B cell (primary cell): ENCODE data around the gene CCDC183. TPM values are rescaled to one million over a fixed set of nuclear protein-coding genes. Genes with fewer than 3 reads are reported as not detected.

ENCODE experiments used
- ATAC-seq: fragments of 200-7000 bp; cut with Tn5 transposase; one replicate; pipeline ENCODE4 v1.10.0; 2021; ENCODE audit warnings: low read depth, mild to moderate bottlenecking, moderate number of reproducible peaks, moderate library complexity
- CTCF ChIA-PET: fragments of 350-600 bp; sonication (Branson Sonifier 250); formaldehyde crosslinking; loops from one replicate; lab custom pipeline; 2021; ENCODE audit warnings: antibody characterized with exemption, inconsistent platforms; lab: Charles Lee
- POLR2A ChIA-PET: fragments of 350-600 bp; sonication (Branson Sonifier 250); formaldehyde crosslinking; loops from one replicate; lab custom pipeline; 2021; ENCODE audit warnings: antibody characterized with exemption; lab: Charles Lee
- DNase-seq: peaks from one replicate; pipeline ENCODE4 v3.0.0; 2013
- H2AFZ ChIP-seq: 2 replicates; pipeline ENCODE4 v1.6.1; 2012; ENCODE audit warnings: mild to moderate bottlenecking, low read depth, low read length; ENCODE audit not compliant: insufficient read depth, poor library complexity, severe bottlenecking
- H3K27ac ChIP-seq, 2 donors: 1 replicate in 1 of 2; 2 replicates in 1 of 2; pipeline ENCODE4 v1.5.1; 2012 to 2013; ENCODE audit warnings: low read length in 2 of 2, mild to moderate bottlenecking in 2 of 2, moderate library complexity in 1 of 2
- H3K27me3 ChIP-seq, 4 experiments: fragments of 200-600 bp in 1 of 4; sonication (generic) in 1 of 4; replicated peaks in 1 of 4; 1 replicate in 2 of 4; 2 replicates in 2 of 4; pipeline versions ENCODE4 v1.6.1 to v1.7.0; 2013 to 2016; ENCODE audit warnings: low read length in 3 of 4, mild to moderate bottlenecking in 2 of 4, mixed read lengths in 1 of 4, moderate library complexity in 1 of 4; ENCODE audit not compliant: insufficient read depth in 4 of 4, control insufficient read depth in 3 of 4; ENCODE audit errors: control extremely low read depth in 1 of 4
- H3K36me3 ChIP-seq, 2 experiments: replicated peaks in 1 of 2; 1 replicate in 1 of 2; 2 replicates in 1 of 2; pipeline versions ENCODE4 v1.6.1 to v1.7.1; 2013; ENCODE audit warnings: low read length in 1 of 2; ENCODE audit not compliant: insufficient read depth in 2 of 2, control insufficient read depth in 1 of 2; ENCODE audit errors: control extremely low read depth in 1 of 2, extremely low read depth in 1 of 2
- H3K4me1 ChIP-seq, 2 donors: fragments of 200-600 bp in 1 of 2; sonication (generic) in 1 of 2; 1 replicate in 1 of 2; 2 replicates in 1 of 2; pipeline versions ENCODE4 v1.5.1 to v1.6.1; 2013 to 2017; ENCODE audit warnings: low read length in 2 of 2; ENCODE audit not compliant: control insufficient read depth in 2 of 2, insufficient read depth in 2 of 2
- H3K4me2 ChIP-seq: replicated peaks from 2 replicates; pipeline ENCODE3; 2012; ENCODE audit warnings: mild to moderate bottlenecking, low read depth, low read length; ENCODE audit not compliant: poor library complexity, severe bottlenecking
- H3K4me3 ChIP-seq, 5 experiments: fragments of 200-600 bp in 1 of 5; sonication (generic) in 1 of 5; 1 replicate in 3 of 5; 2 replicates in 2 of 5; pipeline versions ENCODE4 v1.5.1 to v1.7.0; 2011 to 2016; ENCODE audit warnings: low read length in 4 of 5, mild to moderate bottlenecking in 4 of 5, low read depth in 2 of 5, control low read depth in 1 of 5, moderate library complexity in 1 of 5; ENCODE audit not compliant: insufficient read depth in 1 of 5; ENCODE audit errors: control extremely low read depth in 1 of 5, extremely low read depth in 1 of 5
- H3K79me2 ChIP-seq: fragments of 200-600 bp; sonication (generic); one replicate; pipeline ENCODE4 v1.6.0; 2016; ENCODE audit warnings: low read length; ENCODE audit not compliant: control insufficient read depth, insufficient read depth
- H3K9ac ChIP-seq: fragments of 200-600 bp; sonication (generic); 2 replicates; pipeline ENCODE4 v1.6.1; 2017; ENCODE audit warnings: mild to moderate bottlenecking, low read length, moderate library complexity
- H3K9me3 ChIP-seq, 3 donors: one replicate each; pipeline versions ENCODE4 v1.6.1 to v1.7.1; 2013; ENCODE audit warnings: low read length in 2 of 3; ENCODE audit not compliant: control insufficient read depth in 2 of 3, insufficient read depth in 1 of 3; ENCODE audit errors: control extremely low read depth in 1 of 3
- H4K20me1 ChIP-seq: 2 replicates; pipeline ENCODE4 v1.6.0; 2012; ENCODE audit warnings: mild to moderate bottlenecking, low read length; ENCODE audit not compliant: insufficient read depth, control insufficient read depth, poor library complexity, severe bottlenecking
- H3K27ac Mint-ChIP-seq: one replicate; pipeline ENCODE4 v1.8.0; 2021; ENCODE audit warnings: mixed read lengths
- H3K27me3 Mint-ChIP-seq: one replicate; pipeline ENCODE4 v1.8.0; 2021; ENCODE audit warnings: mixed read lengths
- H3K4me1 Mint-ChIP-seq: one replicate; pipeline ENCODE4 v1.8.0; 2021; ENCODE audit warnings: mixed read lengths
- H3K4me3 Mint-ChIP-seq: one replicate; pipeline ENCODE4 v1.8.0; 2021; ENCODE audit warnings: mixed read lengths
- H3K9me3 Mint-ChIP-seq: one replicate; pipeline ENCODE4 v1.8.0; 2022; ENCODE audit warnings: mixed read lengths; ENCODE audit not compliant: insufficient read depth
- CTCF ChIP-seq: fragments of 200-600 bp; IDR thresholded peaks from one replicate; pipeline ENCODE4 v1.8.0; 2022; ENCODE audit warnings: antibody characterized with exemption, mild to moderate bottlenecking
- EZH2 ChIP-seq: IDR thresholded peaks from 2 replicates; pipeline ENCODE4 v1.6.1; 2012; ENCODE audit warnings: borderline replicate concordance, low read depth, mild to moderate bottlenecking, moderate library complexity, low read length; ENCODE audit not compliant: insufficient read depth, poor library complexity, severe bottlenecking
- WGBS: methylation state at CpG from one replicate; pipeline ENCODE4 v1.1.5; 2013; ENCODE audit warnings: missing lambda C conversion rate; ENCODE audit not compliant: insufficient coverage; 5-methylcytosine and 5-hydroxymethylcytosine counted together
- intact Hi-C: fragments of 100-400 bp; cut with micrococcal nuclease; formaldehyde crosslinking; loops from one replicate; pipeline ENCODE4 v1.10.0; 2022
- polyA plus RNA-seq: library from polyadenylated mRNA; depleted of rRNA; stranded (reverse); fragments of >200 nt; gene quantifications from 2 replicates; pipeline ENCODE4 v1.2.3, GENCODE V29; 2012
- total RNA-seq, 2 donors: library from RNA; stranded (reverse); fragments of 120-200 nt in 1 of 2; gene quantifications; 1 replicate in 1 of 2; 2 replicates in 1 of 2; pipeline versions ENCODE4 v1.2.3 to v1.2.4, GENCODE V29; 2013 to 2022

CCDC183 gene
- total and polyA plus RNA-seq, 2 donors (not counting 1 experiment from before 2014, with no cell fraction given) = 1.8 to 4.9 TPM

- Histone ChIP-seq H3K4me2 (no peak overlapping the region), H3K4me1 (peaks cover 24 to 30% of the 10 kb centered on the region in 2 donors), H3K79me2 (peaks cover 4% of the 10 kb centered on the region), H3K9me3 (no peaks in the 10 kb centered on the region), H3K36me3 (peaks cover 0 to 4% of the 10 kb centered on the region in 2 experiments), H3K27me3 (peaks cover 0 to 16% (median 8%) of the 10 kb centered on the region in 4 experiments), H3K4me3 (no peak overlapping the region), H4K20me1 (peaks cover 12% of the 10 kb centered on the region), H2AFZ (no peak overlapping the region), H3K9ac (no peak overlapping the region), H3K27ac (no peak overlapping the region)
- intact Hi-C loops = loop anchor here (10.0 kb wide), 1 partner anchor 660 kb away; the partner anchor contains the start of gene NSMF
- TF ChIP-seq EZH2 = no peak
- TF ChIP-seq CTCF = no peak
- ChIA-PET POLR2A (no interaction called here), CTCF (interaction anchor here (0.7 to 10.5 kb wide), 7 partner anchors 11 to 252 kb away, joined by 3 to 106 read pairs (median 4); partner anchors contain the start of genes AJM1 and RABL6)
- Mint-ChIP-seq H3K27me3 (peaks cover 6% of the 10 kb centered on the region), H3K27ac (no peak overlapping the region), H3K4me3 (no peak overlapping the region), H3K4me1 (peaks cover 20% of the 10 kb centered on the region), H3K9me3 (no peaks in the 10 kb centered on the region)
- ATAC-seq = no peak
- DNase-seq = no peak
- 97% methylated on average over 11 of the region's 14 CpGs for WGBS
Measured at GRCh38 chr9:136794281-136794999, 1.7 kb upstream of the CCDC183 start.

- Mint-ChIP-seq H3K9me3 (no peaks in the 10 kb centered on the region), H3K4me1 (peaks cover 21% of the 10 kb centered on the region), H3K27me3 (peaks cover 6% of the 10 kb centered on the region), H3K27ac (no peak overlapping the region), H3K4me3 (no peak overlapping the region)
- DNase-seq (no peak), ATAC-seq (no peak)
- Histone ChIP-seq H3K79me2 (peaks cover 4% of the 10 kb centered on the region), H3K4me1 (peaks cover 27 to 35% of the 10 kb centered on the region in 2 donors), H3K36me3 (peaks cover 0 to 4% of the 10 kb centered on the region in 2 experiments), H3K4me2 (no peak overlapping the region), H2AFZ (no peak overlapping the region), H3K27ac (no peak overlapping the region), H4K20me1 (peaks cover 12% of the 10 kb centered on the region), H3K4me3 (no peak overlapping the region), H3K9ac (no peak overlapping the region), H3K9me3 (no peaks in the 10 kb centered on the region), H3K27me3 (peaks cover 0 to 18% (median 9%) of the 10 kb centered on the region in 4 experiments)
- intact Hi-C loops = loop anchor here (10.0 kb wide), 1 partner anchor 660 kb away; the partner anchor contains the start of gene NSMF
- TF ChIP-seq EZH2 (no peak), CTCF (no peak)
- WGBS = 77% methylated on average over 4 of the region's 6 CpGs
- POLR2A ChIA-PET = no interaction called here
- CTCF ChIA-PET = interaction anchor here (10.5 kb wide), 1 partner anchor 240 kb away, joined by 106 read pairs; no protein-coding TSS in a partner anchor
Measured at GRCh38 chr9:136795000-136795348, 1.2 kb upstream of the CCDC183 start.
